GM21360 (cell line): ENCODE measurements around the gene NKTR.

ENCODE experiments used
- ATAC-seq: cut with Tn5 transposase; IDR thresholded peaks from one replicate; pipeline ENCODE4 v1.9.1; 2021; ENCODE audit warnings: mild to moderate bottlenecking, moderate library complexity; ENCODE audit not compliant: unreplicated experiment

Gene NKTR

DNA sequence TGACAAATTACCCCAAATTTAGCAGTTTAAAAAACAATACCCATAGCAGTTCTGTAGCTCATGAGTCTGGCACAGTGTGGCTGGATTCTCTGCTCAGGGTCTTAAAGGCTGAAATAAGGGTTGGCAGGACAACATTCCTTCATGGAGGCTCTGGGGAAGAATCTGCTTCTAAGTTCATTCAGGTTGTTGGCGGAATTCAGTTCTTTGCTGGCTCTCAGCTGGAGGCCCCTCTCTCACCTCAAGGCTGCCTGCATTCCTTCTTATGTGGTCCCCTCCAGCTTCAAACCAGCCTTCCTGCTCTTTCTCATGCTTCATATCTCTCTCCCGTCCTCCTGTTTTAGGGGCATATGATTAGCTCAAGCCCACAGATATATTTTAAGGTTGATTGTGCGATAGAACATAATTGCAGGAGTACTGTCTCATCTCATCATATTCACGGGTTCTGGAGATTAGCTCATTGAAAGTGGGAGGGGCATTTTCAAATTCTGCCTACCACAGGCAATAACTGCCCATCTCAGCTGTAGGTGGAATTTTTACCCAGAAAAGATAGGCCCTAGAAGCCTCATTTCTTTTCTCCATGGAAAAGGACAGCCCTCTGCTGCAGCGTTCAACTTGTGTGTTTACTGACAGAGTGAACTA lies 47.5 kb downstream of the NKTR start:
- ATAC-seq: no peak

DNA sequence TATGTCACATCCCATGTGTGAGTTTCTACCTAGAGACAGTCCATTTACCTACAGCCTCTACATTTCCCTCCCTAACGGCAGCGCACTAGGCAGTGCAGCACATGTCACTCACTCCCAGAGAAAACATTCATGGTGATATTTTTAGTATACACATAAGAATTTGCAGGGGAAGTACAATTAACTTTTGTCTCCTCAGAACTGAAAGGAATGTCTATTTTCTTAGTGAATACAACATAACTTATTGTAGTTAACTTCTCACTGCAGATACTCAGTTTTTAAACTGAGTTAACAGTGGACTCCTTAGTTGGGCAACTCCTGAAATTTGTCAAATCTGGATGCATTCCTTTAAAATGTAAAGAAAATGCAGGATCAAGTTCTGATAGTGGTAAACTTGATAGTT lies 48.5 kb downstream of the NKTR start:
- no peak for ATAC-seq

DNA sequence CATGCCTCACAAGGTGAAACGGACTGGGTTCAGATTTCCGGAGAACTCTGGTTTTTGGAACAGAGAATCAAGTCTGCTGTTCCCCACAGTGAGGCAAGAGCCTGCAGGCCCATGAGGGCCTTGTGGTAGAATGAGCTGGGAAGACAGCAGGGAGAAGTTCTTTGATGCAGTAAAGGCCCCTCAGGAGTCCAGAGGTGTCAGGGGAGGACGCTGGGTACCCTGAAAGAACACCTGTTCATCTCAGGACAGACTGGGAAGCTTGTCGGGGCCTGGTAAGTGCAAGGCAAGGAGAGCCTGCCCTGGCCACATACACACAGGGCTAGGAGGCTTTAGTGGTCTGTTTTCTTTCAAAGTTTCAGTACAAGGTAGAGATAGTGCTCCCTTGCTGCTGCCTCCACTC lies 49.3 kb downstream of the NKTR start:
- ATAC-seq: no peak

DNA sequence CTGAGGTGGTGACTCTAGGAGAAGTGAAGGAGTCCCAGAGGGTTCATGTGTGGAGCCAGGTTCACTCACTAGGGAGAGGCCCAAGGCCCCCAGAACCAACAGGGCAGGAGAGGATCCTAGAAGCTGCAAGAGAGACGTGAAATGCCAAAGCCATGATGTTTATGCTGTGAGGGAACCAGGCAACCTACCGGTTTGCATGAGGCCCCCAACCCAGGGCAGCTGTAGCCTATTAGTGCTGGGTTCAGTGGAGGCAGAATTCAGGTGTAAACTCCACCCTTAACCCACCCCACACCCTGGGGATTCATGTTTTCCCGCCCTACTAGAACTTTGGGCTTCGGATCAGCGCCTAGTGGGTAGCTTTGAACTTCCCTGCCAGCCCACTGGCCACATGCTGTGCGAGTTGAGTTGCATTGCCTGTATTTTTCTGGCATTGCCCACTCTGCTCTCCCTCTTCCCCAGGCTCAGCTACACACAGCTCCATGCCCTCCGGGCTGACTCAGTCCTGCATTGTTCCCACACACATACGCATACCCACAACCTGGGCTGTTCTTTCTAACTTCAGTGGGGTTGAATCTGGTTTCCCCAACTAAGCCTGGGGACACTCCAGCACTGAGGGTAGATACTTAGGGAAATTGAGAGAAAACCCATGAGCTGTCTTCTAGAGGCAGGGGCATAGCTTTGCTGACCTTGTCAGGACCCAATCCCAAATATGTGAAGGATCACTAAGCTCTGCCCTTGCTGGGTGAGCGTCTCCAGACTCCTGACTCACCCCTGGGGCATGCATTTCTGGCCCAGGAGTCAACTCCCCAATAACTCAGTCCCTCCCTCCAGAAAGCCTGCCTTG lies 51.0 kb downstream of the NKTR start:
- ATAC-seq: no peak

DNA sequence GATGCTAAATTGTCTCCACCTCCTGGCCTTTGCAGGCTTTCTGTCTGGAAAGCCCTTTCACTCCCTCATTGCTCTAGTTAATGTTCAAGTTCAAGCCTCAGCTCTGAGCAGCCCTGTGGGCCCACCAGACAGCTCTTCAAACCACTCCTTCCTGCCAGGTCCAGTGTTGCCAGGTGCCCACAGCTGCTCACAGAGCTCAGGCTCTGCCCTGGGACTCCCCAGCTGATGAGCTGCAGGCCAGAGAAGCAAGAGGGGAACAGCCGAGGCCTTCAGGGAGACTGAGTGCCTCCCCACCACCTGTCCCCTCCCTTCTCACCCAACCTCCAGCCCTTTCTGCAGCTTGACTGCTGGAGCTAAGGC lies 51.7 kb downstream of the NKTR start:
- ATAC-seq: no peak

DNA sequence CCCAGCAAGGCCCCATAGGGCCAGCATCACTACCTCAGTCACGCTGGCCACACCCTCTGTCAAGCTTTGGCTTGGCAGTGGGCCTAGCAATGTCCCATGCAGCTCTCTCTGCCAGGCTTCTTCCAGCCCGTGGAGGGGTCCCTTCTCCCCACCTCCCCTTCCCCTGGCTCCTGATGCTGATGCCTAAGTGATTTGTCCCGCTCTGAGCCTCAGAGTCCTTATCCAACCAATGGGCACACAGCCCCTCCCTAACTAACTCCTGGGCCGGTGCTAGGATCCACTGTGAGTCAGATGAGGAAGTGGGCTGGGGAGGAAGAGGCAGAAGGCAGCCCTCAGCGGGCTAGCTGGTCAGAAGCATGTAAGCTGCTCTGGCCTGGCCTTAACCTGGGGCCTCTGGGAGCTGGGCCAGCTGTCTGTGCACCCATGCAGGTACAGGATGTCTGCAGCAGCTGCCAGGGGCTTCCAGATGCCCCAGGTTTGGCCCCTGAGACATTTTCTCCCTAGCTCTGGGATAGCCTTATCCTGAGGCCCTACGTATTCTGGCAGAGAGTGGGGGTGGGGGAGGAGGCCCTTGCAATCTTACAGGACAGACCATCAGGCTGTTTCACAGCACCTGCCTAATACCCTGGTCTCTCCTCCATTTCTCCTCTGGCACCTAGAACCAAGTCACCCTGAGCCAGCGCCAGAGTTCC lies 52.3 kb downstream of the NKTR start:
- ATAC-seq: peak; percentile 44

DNA sequence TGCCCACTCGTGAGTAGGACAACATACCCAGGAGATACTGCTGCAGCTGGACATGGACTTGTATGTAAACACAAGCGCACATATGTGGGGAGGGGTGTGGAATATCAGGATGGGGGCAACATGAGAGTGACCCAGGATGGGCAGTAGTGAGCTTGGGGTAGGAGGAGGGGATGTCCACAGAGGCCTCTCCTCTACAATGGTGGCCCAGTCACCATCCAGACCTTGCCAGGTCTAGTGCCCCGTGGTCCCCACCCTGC lies 52.7 kb downstream of the NKTR start:
- ATAC-seq: no peak

DNA sequence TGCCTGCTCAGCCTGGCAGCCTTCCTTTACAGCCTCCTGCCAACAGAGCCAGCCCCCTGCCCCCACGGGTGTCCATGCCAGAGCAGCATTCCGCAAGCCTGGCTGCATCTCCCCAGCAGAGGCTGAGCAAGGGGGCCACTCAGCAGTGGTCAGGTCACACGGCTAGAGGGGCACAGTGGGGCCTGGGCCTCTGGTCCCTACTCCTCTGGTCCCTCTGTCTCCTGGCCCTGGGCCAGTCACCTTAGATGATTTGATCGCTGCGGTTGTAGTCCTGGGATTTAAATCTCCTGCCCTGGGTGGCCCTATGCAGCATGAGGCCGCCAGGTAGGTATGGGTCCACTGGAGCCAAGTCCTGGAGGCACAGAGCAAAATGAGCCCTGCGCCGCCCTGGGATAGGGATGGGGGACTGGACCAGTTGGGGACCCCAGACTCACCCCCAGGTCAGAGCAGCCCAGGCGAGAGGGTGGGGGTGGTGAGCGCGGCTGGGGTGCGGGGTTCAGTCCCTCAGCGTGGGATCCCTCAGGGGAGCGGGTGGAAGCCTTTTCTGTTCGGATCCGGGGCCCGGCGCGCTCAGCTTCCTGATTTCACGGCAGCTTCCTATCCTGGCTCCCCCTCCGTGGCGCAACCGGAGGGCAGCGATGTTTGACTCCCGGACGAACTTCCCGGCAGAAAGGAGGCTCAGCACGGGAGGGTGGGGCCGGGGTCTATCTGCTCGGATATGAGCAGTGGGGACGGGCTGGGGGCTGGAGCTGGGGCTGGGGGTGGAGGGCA lies 53.3 kb downstream of the NKTR start, which contains the start of gene ZBTB47:
TSS of gene ZBTB47 (plus strand) at position 138 of the 771 bp plus-strand sequence. CDS start 4,659 bp downstream, outside the sequence.
- no peak for ATAC-seq

DNA sequence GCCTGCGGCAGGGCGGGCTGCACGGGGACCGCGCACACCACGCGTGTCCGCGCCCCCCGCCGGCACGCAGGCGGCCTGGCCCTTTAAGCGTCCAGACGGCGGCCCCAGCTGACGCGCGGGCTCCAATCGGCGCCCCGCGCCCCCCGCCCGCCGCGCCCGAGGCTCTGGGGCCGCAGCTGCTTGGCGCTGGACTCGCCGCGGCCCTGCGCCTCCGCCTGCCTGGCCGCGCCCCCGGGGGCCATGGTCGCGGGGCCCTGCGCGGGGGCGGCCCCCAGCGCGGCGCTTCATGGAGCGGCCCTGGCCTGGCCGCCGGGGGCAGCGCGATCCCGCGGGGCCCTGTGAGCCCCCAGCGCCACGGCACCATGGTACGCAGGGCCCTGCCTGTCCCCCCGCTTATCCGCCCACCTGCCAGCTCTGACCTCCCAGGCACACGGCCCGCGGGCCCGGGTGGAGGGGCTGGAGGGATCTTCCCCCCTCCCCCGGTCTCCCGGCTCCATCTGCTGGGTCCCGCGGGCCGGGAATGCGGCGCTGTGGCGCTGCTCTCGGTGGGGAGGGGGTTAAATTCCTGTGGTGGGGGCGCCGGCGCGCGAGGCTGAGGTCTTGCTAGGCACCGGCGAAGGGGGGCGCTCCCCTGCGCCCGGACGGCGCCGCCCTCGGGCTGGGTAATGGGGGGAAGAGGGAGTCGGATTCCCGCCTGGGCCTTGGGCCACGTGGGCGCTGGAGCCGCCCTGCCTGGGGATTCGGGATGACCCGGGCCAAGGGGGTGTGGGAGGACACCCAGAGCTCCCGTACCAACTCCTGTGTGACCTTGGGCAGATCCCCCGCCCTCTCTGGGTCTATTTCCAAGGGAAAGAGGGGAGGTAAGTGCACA lies 54.1 kb downstream of the NKTR start:
- no peak for ATAC-seq

DNA sequence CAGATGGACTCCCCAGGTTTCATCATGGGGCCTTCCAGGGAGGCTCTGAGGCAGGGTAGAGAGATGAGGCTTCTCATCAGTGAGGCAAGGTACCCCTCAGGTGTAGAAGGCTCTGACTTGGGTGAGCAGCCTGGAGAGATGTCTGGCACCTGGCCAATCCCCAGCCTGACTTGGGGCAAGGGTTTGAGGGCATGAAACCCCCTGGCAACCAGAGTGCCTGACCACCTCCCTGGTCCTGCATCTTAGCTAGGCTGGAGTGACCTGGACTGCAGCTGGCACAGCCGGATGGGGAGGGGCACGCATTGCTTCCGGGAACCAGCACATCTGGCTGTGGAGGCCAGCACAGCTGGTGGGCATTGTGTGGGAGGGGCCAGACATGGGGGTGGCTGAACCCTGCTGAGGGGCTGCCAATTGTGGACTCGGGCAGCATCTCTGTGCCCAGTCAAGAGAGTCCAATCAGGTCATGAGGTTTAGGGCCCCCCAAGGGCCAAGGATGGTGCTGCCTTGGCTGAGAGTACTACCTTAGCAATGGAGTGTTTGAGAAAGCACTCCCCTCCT lies 54.9 kb downstream of the NKTR start:
- ATAC-seq: no peak

DNA sequence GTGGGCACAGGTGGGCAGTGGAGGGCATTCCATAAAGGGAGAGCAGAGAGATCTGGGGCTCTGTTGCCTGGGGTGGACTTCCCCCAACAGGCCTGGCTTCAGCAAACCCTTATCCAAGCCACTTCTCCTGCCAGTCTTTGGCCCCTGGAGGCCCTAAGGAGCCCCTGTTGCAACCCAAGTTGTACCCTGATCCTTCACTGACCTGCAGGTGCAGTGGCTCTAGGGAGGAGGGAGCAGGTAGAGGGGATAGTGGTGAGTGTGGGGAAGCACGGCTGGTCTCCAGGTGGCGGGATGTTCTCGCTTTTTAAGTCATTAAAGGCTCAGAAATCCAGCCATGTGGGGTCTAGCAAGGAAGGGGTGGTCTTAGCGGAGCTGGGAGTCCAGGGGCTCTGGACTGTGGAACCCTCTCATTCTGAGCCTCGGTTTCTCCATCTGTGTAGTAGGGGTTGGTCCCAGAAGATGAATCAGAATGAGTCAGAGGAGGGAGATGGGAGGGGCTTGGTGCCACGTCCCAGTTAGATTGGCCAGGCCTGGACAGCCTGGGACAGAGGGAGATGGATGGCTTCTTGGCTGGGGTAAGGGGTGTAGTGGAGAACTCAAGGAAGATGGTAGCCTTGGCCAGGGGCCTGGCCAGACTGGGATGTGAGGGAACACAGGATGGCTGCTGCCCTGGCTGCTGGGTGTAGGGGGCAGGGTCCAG lies 55.6 kb downstream of the NKTR start:
- ATAC-seq: no peak

DNA sequence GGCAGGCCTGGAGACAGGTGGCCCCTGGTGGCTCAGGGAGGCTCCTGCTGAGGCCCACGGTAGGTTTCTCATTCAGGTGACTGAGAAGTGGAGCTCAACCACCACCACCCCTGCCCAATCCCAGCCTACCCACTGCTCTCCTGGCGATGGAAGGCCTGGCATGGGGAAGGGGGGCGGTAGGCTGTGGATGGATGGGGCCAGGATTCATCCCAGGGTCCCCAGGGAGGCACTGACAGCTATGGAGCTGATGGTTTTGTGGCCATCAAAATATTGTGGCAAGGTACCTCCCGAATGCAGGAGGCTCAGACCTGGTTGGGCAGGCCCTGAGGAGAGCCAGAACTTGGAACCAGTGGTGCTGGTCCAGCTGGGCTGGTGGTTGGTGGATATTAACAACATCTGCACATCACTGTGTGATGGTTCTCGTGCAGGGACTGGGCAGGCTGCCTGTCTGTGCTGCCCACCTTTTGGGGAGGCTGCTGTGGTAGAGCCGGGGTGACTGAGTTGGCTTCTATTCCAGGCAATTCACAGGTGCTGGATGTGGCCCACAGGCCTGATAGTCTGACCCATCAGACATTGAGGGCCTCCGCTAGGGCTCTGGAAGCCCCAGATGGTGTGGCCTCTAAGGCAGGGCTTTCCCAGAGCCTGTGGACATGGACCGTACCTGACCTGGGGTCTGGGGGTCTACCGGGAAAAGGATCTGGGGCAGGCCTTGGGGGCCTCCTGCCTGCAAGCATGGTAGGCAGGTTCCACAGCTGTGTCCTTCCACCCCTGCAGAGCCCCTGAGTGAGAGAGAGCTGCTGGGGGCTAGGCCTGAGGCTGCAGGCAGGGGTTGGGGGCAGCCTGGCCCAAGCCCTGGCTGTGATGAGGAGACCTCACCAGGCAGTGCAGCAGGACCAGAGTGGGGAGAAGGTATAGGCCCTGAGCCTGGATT lies 56.5 kb downstream of the NKTR start:
- no peak for ATAC-seq

DNA sequence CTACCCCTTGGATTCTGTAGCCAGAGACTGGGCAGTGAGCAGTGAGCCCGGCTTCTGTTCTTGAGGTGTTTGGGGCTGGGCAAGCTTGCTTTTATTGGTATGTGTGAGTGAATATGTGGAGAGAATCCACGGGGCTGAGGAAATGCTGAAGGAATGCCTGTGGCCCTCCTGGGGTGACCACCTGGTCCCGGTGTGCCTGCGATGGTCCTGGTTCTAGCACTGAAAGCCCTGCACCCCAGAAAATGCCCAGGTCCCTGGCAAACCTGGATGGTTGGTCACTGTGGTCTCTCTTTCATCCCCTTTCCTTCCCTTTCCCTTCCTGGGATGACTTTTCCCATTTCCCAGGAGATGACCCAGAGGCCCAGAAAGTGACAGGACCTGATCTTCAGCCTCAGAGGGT lies 57.2 kb downstream of the NKTR start:
- ATAC-seq: no peak

DNA sequence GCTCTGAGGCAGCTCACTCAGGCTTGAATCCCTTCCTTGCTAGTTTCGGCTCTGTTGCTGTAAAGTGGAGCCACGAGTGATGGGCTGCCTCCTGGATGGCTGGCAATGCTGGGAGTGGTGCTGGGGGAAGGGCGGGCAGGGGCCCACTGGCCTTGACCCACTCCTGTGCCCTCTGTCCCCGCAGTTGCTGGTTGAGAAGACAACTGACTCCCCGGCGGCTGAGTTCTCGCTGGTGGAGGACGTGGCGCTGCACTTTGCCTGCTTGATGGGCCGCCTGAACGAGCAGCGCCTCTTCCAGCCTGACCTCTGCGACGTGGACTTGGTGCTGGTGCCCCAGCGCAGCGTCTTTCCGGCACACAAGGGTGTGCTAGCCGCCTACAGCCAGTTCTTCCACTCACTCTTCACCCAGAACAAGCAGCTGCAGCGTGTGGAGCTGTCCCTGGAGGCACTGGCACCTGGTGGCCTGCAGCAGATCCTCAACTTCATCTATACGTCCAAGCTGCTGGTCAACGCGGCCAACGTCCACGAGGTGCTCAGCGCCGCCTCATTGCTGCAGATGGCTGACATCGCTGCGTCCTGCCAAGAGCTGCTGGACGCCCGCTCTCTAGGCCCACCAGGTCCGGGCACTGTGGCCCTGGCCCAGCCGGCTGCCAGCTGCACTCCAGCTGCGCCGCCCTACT lies 57.7 kb downstream of the NKTR start:
- no peak for ATAC-seq

DNA sequence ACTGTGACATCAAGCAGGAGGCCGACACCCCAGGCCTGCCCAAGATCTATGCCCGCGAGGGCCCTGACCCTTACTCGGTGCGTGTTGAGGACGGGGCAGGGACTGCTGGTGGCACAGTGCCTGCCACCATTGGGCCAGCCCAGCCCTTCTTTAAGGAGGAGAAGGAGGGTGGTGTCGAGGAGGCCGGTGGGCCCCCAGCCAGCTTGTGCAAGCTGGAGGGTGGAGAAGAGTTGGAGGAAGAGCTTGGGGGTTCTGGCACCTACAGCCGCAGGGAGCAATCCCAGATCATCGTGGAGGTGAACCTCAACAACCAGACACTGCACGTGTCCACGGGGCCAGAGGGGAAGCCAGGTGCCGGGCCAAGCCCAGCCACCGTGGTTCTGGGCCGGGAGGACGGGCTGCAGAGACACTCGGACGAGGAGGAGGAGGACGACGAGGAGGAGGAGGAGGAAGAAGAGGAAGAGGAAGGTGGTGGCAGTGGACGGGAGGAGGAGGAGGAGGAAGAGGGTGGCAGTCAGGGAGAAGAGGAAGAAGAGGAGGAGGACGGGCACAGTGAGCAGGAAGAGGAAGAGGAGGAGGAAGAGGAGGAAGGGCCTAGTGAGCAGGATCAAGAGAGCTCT lies 58.4 kb downstream of the NKTR start:
- no peak for ATAC-seq

DNA sequence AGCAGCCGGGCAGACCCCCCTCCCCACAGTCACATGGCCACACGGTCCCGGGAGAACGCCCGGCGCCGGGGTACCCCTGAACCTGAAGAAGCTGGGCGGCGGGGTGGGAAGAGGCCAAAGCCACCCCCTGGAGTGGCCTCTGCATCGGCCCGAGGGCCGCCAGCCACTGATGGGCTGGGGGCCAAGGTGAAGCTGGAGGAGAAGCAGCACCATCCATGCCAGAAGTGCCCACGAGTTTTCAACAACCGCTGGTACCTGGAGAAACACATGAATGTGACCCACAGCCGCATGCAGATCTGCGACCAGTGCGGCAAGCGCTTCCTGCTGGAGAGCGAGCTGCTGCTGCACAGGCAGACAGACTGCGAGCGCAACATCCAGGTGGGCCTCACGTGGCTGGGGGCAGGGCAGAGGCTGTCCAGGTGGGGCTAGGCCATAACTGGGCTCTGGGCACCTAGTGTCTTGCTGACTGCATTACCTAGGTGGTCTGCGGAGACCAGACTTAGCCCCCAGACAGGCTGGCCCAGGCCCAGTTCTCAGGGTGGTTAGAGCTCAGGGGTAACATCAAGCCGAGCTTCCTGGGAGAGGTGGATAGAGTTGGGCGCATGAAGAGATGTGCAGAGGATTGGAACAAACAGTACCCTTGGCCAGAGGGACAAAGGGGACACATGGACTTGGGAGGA lies 59.1 kb downstream of the NKTR start:
- no peak for ATAC-seq

DNA sequence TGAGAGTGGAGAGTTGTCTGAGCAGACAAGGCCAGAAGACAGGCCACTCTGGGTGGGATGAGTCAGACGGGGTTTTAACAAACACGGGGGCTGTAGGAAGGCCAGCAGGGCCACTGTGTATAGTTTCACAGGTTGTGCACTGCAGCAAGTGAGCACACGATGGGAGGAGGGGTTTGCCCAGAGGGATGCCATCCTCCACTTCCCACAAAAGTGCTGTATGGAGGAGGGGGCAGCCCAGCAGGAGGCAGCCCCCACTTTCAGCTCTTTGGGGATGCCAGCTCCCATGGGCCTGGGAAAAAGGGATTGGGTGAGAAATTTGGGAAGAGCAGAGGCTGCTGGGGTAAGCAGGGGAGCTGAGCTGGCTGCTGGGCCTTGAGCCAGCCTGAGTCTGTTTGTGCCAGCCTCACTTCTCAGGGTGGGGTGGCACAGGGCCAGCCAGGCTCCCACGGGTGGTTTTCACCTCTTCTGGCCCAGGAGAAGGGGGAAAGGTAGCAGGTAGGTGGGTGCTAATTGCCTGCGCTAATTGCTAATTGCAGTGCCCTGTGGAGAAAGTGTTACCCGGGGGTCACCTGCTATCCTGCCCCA lies 59.7 kb downstream of the NKTR start:
- ATAC-seq: no peak
